IMR-90 (cell line): ENCODE measurements around the gene DLGAP3. TPM values are rescaled to one million over a fixed set of nuclear protein-coding genes. Genes with fewer than 3 reads are reported as not detected.

Experiments used
- ATAC-seq: fragments of 200-7000 bp; cut with Tn5 transposase; 2 replicates; pipeline ENCODE4 v1.9.1; 2020; ENCODE audit warnings: low read depth, mild to moderate bottlenecking, moderate library complexity
- BruUV-seq: library from RNA; stranded (reverse); fragments of 400-500 nt; replicated peaks from 2 replicates; lab custom pipeline; 2021; lab: Mats Ljungman, UMichigan
- CTCF ChIA-PET: fragments of 300-600 bp; formaldehyde crosslinking; extraction: SDS; loops from one replicate; lab custom pipeline; 2021; ENCODE audit warnings: antibody characterized with exemption; lab: Yijun Ruan, JAX
- POLR2A ChIA-PET: fragments of 300-600 bp; sonication (Branson Sonifier 250); formaldehyde crosslinking; loops from one replicate; lab custom pipeline; 2022; ENCODE audit warnings: antibody characterized with exemption; ENCODE audit not compliant: unreplicated experiment; lab: Charles Lee
- DNase-seq: peaks from one replicate; pipeline ENCODE4 v3.0.0; 2013
- H2AFZ ChIP-seq: replicated peaks from 2 replicates; pipeline ENCODE3; 2013; ENCODE audit warnings: low read length, mild to moderate bottlenecking; ENCODE audit not compliant: poor library complexity
- H2AK5ac ChIP-seq: 2 replicates; pipeline ENCODE4 v1.6.1; 2013; ENCODE audit warnings: low read depth, low read length, inconsistent platforms
- H2AK9ac ChIP-seq: replicated peaks from 2 replicates; pipeline ENCODE3; 2013; ENCODE audit warnings: mild to moderate bottlenecking, low read depth, low read length, moderate library complexity; ENCODE audit not compliant: poor library complexity
- H2BK120ac ChIP-seq: 2 replicates; pipeline ENCODE4 v1.6.1; 2013; ENCODE audit warnings: low read depth, low read length, inconsistent platforms
- H2BK15ac ChIP-seq: 3 replicates; pipeline ENCODE4 v1.6.1; 2013; ENCODE audit warnings: low read depth, low read length, inconsistent platforms
- H2BK20ac ChIP-seq: 2 replicates; pipeline ENCODE4 v1.6.1; 2013; ENCODE audit warnings: low read depth, mild to moderate bottlenecking, inconsistent platforms, low read length, moderate library complexity
- H2BK5ac ChIP-seq: 2 replicates; pipeline ENCODE4 v1.6.1; 2013; ENCODE audit warnings: mild to moderate bottlenecking, low read depth, low read length, inconsistent platforms; ENCODE audit not compliant: poor library complexity, severe bottlenecking
- H3K14ac ChIP-seq: replicated peaks from 2 replicates; pipeline ENCODE4 v1.6.1; 2013; ENCODE audit warnings: low read depth, low read length, inconsistent platforms
- H3K18ac ChIP-seq: 2 replicates; pipeline ENCODE4 v1.6.1; 2013; ENCODE audit warnings: low read depth, low read length, control low read depth
- H3K23ac ChIP-seq: 2 replicates; pipeline ENCODE4 v1.6.1; 2013; ENCODE audit warnings: low read depth, low read length, inconsistent platforms
- H3K27ac ChIP-seq: 2 replicates; pipeline ENCODE4 v1.5.1; 2013; ENCODE audit warnings: mild to moderate bottlenecking, control low read depth, low read length; ENCODE audit not compliant: insufficient read depth
- H3K27me3 ChIP-seq: 2 replicates; pipeline ENCODE4 v1.6.1; 2013; ENCODE audit warnings: low read length; ENCODE audit not compliant: control insufficient read depth, insufficient read depth
- H3K36me3 ChIP-seq: 2 replicates; pipeline ENCODE4 v1.6.1; 2013; ENCODE audit warnings: low read length, mixed read lengths; ENCODE audit not compliant: control insufficient read depth, insufficient read depth
- H3K4ac ChIP-seq: 2 replicates; pipeline ENCODE4 v1.6.1; 2013; ENCODE audit warnings: low read depth, low read length, inconsistent platforms
- H3K4me1 ChIP-seq: 2 replicates; pipeline ENCODE4 v1.6.1; 2013; ENCODE audit warnings: low read length, mixed read lengths; ENCODE audit not compliant: control insufficient read depth, insufficient read depth
- H3K4me2 ChIP-seq: 2 replicates; pipeline ENCODE4 v1.6.1; 2013; ENCODE audit warnings: low read depth, mild to moderate bottlenecking, control low read depth, low read length, moderate library complexity
- H3K4me3 ChIP-seq: 2 replicates; pipeline ENCODE4 v1.5.1; 2013; ENCODE audit warnings: low read depth, mild to moderate bottlenecking, control low read depth, low read length, moderate library complexity; ENCODE audit not compliant: insufficient read depth
- H3K56ac ChIP-seq: 2 replicates; pipeline ENCODE4 v1.6.1; 2013; ENCODE audit warnings: low read length, inconsistent platforms; ENCODE audit not compliant: insufficient read depth; ENCODE audit errors: extremely low read depth
- H3K79me1 ChIP-seq, 2 experiments: 2 replicates each; pipeline ENCODE4 v1.6.1; 2013; ENCODE audit warnings: low read length in 2 of 2, inconsistent platforms in 1 of 2, low read depth in 1 of 2
- H3K9ac ChIP-seq: 2 replicates; pipeline ENCODE4 v1.6.1; 2013; ENCODE audit warnings: low read depth, low read length, control low read depth
- H3K9me1 ChIP-seq: 2 replicates; pipeline ENCODE4 v1.6.1; 2013; ENCODE audit warnings: low read length, inconsistent platforms; ENCODE audit not compliant: insufficient read depth
- H3K9me3 ChIP-seq: 2 replicates; pipeline ENCODE4 v1.6.1; 2013; ENCODE audit warnings: low read length; ENCODE audit not compliant: control insufficient read depth, insufficient read depth
- H4K20me1 ChIP-seq: 2 replicates; pipeline ENCODE4 v1.6.1; 2013; ENCODE audit warnings: low read length, inconsistent platforms; ENCODE audit not compliant: insufficient read depth
- H4K5ac ChIP-seq: 2 replicates; pipeline ENCODE4 v1.6.1; 2013; ENCODE audit warnings: mild to moderate bottlenecking, low read depth, low read length, control low read depth
- H4K8ac ChIP-seq, 2 experiments: 2 replicates each; pipeline ENCODE4 v1.6.1; 2013; ENCODE audit warnings: low read depth in 2 of 2, low read length in 2 of 2, control low read depth in 1 of 2, inconsistent platforms in 1 of 2
- H4K91ac ChIP-seq: 2 replicates; pipeline ENCODE4 v1.6.1; 2013; ENCODE audit warnings: low read depth, low read length, inconsistent platforms; ENCODE audit not compliant: insufficient read depth
- CEBPB ChIP-seq: IDR thresholded peaks from 2 replicates; pipeline ENCODE4 v1.6.1; 2012; ENCODE audit warnings: low read depth, low read length, improper control_type of control experiment
- CHD1 ChIP-seq: IDR thresholded peaks from 2 replicates; pipeline ENCODE4 v1.6.1; 2012; ENCODE audit warnings: low read depth, low read length, improper control_type of control experiment
- CTCF ChIP-seq: conservative IDR thresholded peaks from 2 replicates; pipeline ENCODE4 v1.5.1; 2012; ENCODE audit warnings: mild to moderate bottlenecking, low read depth, low read length, improper control_type of control experiment
- ELK1 ChIP-seq: fragments of 150-350 bp; IDR thresholded peaks from 2 replicates; pipeline ENCODE4 v1.6.1; 2016; ENCODE audit warnings: low read depth, mild to moderate bottlenecking, low read length, moderate library complexity, borderline replicate concordance
- FOS ChIP-seq: fragments of 150-350 bp; IDR thresholded peaks from 2 replicates; pipeline ENCODE4 v1.6.1; 2016; ENCODE audit warnings: low read depth, low read length
- MAFK ChIP-seq: IDR thresholded peaks from 2 replicates; pipeline ENCODE4 v1.6.1; 2012; ENCODE audit warnings: low read depth, low read length, improper control_type of control experiment
- MAZ ChIP-seq: IDR thresholded peaks from 2 replicates; pipeline ENCODE4 v1.6.1; 2012; ENCODE audit warnings: low read depth, mild to moderate bottlenecking, low read length, improper control_type of control experiment, moderate library complexity, borderline replicate concordance
- MXI1 ChIP-seq: IDR thresholded peaks from 2 replicates; pipeline ENCODE4 v1.6.1; 2012; ENCODE audit warnings: low read depth, mild to moderate bottlenecking, low read length, moderate library complexity, borderline replicate concordance
- NFE2L2 ChIP-seq: fragments of 150-350 bp; IDR thresholded peaks from 2 replicates; pipeline ENCODE4 v1.6.1; 2016; ENCODE audit warnings: low read depth, mild to moderate bottlenecking, low read length
- RAD21 ChIP-seq: IDR thresholded peaks from 2 replicates; pipeline ENCODE4 v1.6.1; 2012; ENCODE audit warnings: low read length, improper control_type of control experiment
- RCOR1 ChIP-seq: IDR thresholded peaks from 2 replicates; pipeline ENCODE4 v1.6.1; 2012; ENCODE audit warnings: mild to moderate bottlenecking, low read length, improper control_type of control experiment; ENCODE audit not compliant: insufficient replicate concordance
- RFX5 ChIP-seq: IDR thresholded peaks from 2 replicates; pipeline ENCODE4 v1.8.0; 2012; ENCODE audit warnings: low read depth, mild to moderate bottlenecking, low read length, moderate library complexity
- SMC3 ChIP-seq: fragments of 150-350 bp; IDR thresholded peaks from 2 replicates; pipeline ENCODE4 v1.6.1; 2016; ENCODE audit warnings: low read depth, mild to moderate bottlenecking, antibody characterized with exemption, low read length, moderate library complexity
- USF2 ChIP-seq: fragments of 150-350 bp; IDR thresholded peaks from 2 replicates; pipeline ENCODE4 v1.6.1; 2017; ENCODE audit warnings: mild to moderate bottlenecking, antibody characterized with exemption, low read length, low read depth
- WGBS, 2 experiments: methylation state at CpG; one replicate each; pipeline versions ENCODE4 v1.1.5 to v1.1.7; 2013; ENCODE audit warnings: missing lambda C conversion rate in 2 of 2; ENCODE audit not compliant: insufficient read length in 1 of 2; ENCODE audit errors: extremely low coverage in 2 of 2; 5-methylcytosine and 5-hydroxymethylcytosine counted together
- dilution Hi-C: fragments of 300-500 bp; cut with HindIII; formaldehyde crosslinking; loops from one replicate; pipeline ENCODE4 v1.14.3; 2018; ENCODE audit warnings: low sequenced_read_pairs; ENCODE audit not compliant: unreplicated experiment
- in situ Hi-C: fragments of 300-500 bp; cut with MboI; formaldehyde crosslinking; loops from 3 replicates; pipeline ENCODE4 v1.14.3; 2019; ENCODE audit warnings: low sequenced_read_pairs, inconsistent platforms, mixed read lengths
- intact Hi-C: fragments of 100-400 bp; cut with micrococcal nuclease; formaldehyde crosslinking; loops from 2 replicates; pipeline ENCODE4 v1.10.0; 2022
- polyA plus RNA-seq, 3 experiments: library from polyadenylated mRNA; depleted of rRNA; stranded (reverse); fragments of >200 nt; gene quantifications; 2 replicates each; pipeline ENCODE4 v1.2.3, GENCODE V29; 2012; ENCODE audit warnings: low replicate concordance in 1 of 3
- total RNA-seq: library from RNA; depleted of rRNA; stranded (reverse); fragments of >200 nt; gene quantifications from 2 replicates; pipeline ENCODE4 v1.2.3, GENCODE V29; 2012

The DLGAP3 gene
- total and polyA plus RNA-seq, 2 of the 4 experiments (the other 2 are of a cell fraction), result 0.02 TPM; not detected in 1

- Histone ChIP-seq H3K9ac (no peak overlapping the region), H3K56ac (no peak overlapping the region), H3K79me1 (no peaks in the 10 kb centered on the region), H3K4ac (no peak overlapping the region), H3K27ac (no peak overlapping the region), H4K8ac (no peak overlapping the region), H2BK15ac (no peak overlapping the region), H3K18ac (no peak overlapping the region), H2AK9ac (no peak overlapping the region), H4K91ac (no peak overlapping the region), H2BK5ac (no peak overlapping the region), H4K5ac (no peak overlapping the region), H2AK5ac (no peak overlapping the region), H3K9me3 (no peaks in the 10 kb centered on the region), H2BK20ac (no peak overlapping the region), H3K14ac (no peak overlapping the region), H3K9me1 (peaks cover 2% of the 10 kb centered on the region; the same call in 1 of the 2 replicates), H3K4me1 (peaks cover 4% of the 10 kb centered on the region), H3K27me3 (no peaks in the 10 kb centered on the region), H3K36me3 (no peaks in the 10 kb centered on the region), H4K20me1 (no peaks in the 10 kb centered on the region), H2AFZ (no peak overlapping the region), H3K4me2 (no peak overlapping the region), H3K4me3 (no peak overlapping the region), H3K23ac (no peak overlapping the region), H2BK120ac (no peak overlapping the region)
- no TSS peak for BruUV-seq
- TF ChIP-seq SMC3 (no peak), ELK1 (no peak), MAFK (no peak), RCOR1 (no peak), RAD21 (no peak), MXI1 (no peak), NFE2L2 (no peak), RFX5 (no peak), USF2 (no peak), CTCF (no peak), CEBPB (no peak), CHD1 (no peak), MAZ (no peak), FOS (no peak)
- dilution Hi-C loops (no loop called here), intact Hi-C loops (no loop called here), in situ Hi-C loops (no loop called here)
- ATAC-seq (no peak), DNase-seq (no peak)
- POLR2A ChIA-PET, result no interaction called here
- CTCF ChIA-PET, result interaction anchor here (1.0 kb wide), 1 partner anchor 18 kb away, joined by 3 read pairs; no protein-coding TSS in a partner anchor
- WGBS, 2 experiments, result 100% methylated on average over 1 of the region's 6 CpGs; no CpG with 5 or more reads in 1 of the 2 experiments
Measured at GRCh38 chr1:34831721-34832246, 97.7 kb downstream of the DLGAP3 start.
